ENCODE measurements around the gene JAM3.

DNA sequence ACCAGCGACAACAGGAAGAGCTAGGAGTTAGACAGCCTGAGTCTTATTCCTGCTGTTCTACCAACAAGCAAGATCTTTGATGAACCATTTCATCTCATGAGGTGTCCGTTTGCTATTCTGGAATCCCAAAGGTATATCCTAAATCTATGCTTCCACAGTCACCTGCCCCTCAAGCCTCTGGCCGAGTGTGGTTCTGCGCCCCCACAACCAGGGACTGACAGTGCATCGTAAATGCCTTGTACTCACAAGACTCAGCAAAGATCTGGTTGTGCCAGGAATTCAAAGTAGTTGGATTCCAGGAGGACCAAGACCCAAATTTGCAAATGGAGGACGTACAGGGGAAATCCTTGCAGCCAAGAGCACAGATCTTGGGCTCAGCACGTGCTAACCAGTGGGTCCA lies 47.5 kb upstream of the JAM3 start:
- TF ChIP-seq EZH2 (IDR thresholded peaks at IDR 0.05; ENCODE audit: borderline replicate concordance, insufficient read depth, low read depth, low read length, poor library complexity, severe bottlenecking): no peak
- TF ChIP-seq, protein P1, sequence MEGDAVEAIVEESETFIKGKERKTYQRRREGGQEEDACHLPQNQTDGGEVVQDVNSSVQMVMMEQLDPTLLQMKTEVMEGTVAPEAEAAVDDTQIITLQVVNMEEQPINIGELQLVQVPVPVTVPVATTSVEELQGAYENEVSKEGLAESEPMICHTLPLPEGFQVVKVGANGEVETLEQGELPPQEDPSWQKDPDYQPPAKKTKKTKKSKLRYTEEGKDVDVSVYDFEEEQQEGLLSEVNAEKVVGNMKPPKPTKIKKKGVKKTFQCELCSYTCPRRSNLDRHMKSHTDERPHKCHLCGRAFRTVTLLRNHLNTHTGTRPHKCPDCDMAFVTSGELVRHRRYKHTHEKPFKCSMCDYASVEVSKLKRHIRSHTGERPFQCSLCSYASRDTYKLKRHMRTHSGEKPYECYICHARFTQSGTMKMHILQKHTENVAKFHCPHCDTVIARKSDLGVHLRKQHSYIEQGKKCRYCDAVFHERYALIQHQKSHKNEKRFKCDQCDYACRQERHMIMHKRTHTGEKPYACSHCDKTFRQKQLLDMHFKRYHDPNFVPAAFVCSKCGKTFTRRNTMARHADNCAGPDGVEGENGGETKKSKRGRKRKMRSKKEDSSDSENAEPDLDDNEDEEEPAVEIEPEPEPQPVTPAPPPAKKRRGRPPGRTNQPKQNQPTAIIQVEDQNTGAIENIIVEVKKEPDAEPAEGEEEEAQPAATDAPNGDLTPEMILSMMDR (IDR thresholded peaks at IDR 0.05): no peak

All from B cell (primary cell).